Fibroblast of skin of right quadriceps (primary cell): ENCODE measurements around the gene SLC1A3.

ENCODE experiments used
- DNase-seq: peaks from one replicate; pipeline ENCODE4 v3.0.0-alpha.2; 2013

The SLC1A3 gene

DNA sequence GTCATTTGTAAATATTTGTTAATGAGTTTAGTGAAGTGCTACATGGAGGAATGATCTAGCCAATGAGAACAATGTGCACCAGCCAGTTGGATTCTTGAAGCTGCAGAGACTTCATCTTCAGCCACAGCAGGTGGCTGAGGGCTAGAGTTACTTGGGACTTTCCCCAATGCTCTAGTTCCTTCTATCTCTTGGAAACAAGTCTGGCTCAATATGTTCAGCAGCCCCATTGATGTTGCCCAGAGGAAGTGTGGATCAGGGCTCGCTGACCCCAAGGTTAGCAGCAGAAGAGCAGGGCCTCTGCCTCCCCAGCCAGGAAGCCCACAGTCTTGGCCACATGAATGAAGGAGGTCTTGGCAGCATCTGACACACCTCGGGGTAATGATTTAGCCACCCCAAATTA lies 117.5 kb downstream of the SLC1A3 start:
- DNase-seq = no peak

DNA sequence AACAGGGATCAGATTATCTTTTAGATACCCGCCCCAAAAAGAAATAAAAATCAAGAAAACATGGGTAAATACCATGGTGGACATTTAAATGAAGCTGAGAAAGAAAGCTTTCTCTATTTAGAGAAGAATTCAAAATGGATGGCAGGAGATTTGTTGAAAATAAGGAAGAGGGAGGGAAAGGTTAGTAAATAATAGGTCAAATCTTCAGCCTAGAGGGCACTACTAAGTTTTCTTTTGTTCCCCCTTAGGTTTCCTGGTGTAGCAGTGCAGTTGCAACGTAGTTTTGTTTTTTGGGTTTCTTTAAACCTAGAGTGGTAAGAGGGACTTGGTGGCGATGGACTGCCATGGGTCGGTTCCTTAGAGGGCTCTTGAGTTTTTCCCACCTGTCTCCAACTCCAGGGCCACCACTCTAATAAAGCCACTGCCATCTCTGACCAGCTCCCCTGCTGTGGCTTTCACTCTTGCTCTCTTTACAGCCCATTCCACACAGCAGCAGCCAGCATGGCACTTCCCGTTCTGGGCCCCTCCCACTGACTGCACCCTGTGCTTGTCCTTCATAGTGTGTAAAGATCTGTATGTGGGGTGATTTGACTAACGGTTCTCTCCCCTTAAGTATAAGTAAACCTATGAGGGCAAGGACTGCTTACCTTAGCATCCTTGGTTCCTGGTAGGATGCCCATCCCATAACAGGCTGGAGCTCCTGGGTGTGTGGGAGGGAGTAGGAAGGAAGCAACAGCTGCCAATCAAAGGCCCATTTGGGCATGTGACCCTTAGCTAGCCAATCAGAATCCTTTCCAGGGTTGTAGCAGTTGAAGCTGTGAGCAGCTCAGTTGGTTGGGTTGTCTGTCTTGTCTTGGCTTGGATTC lies 118.3 kb downstream of the SLC1A3 start:
- DNase-seq = no peak

DNA sequence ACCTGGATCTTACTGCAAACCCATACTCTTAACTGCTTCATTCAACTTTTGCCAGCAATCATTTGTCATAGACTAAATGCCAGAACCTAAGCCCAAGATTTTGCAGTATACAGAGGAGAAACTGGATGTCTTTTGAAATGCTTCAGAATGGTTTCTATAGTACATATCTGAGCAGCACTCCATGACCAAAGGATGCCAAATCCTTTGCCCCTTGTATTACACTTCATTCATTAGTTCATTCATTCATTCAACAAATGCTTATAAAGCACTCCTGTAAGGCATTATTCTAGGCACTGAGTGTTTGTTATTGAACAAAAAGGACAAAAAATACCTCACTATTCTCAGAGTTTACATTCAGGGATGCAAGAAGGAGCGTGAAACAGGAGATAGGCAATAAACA lies 119.9 kb downstream of the SLC1A3 start:
- DNase-seq = no peak

DNA sequence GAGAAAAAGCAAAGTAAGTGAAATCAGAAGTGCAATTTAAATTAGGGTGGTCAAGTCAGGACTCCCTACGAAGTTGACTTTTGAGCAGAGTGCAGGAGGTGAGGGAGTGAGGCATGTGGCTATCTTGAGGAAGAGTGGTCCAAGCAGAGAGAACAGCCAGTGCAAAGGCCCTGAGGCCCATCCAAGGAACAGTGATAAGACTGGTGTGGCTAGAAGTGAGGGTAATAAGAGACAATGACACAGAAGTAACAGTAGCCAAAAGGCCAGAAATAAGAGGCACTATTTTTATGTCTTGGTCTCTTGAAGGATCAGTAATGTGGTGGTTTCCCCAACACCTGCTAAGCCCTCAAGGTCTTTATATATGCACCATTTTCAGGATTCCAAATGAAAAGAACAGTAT lies 120.4 kb downstream of the SLC1A3 start:
- no peak for DNase-seq

DNA sequence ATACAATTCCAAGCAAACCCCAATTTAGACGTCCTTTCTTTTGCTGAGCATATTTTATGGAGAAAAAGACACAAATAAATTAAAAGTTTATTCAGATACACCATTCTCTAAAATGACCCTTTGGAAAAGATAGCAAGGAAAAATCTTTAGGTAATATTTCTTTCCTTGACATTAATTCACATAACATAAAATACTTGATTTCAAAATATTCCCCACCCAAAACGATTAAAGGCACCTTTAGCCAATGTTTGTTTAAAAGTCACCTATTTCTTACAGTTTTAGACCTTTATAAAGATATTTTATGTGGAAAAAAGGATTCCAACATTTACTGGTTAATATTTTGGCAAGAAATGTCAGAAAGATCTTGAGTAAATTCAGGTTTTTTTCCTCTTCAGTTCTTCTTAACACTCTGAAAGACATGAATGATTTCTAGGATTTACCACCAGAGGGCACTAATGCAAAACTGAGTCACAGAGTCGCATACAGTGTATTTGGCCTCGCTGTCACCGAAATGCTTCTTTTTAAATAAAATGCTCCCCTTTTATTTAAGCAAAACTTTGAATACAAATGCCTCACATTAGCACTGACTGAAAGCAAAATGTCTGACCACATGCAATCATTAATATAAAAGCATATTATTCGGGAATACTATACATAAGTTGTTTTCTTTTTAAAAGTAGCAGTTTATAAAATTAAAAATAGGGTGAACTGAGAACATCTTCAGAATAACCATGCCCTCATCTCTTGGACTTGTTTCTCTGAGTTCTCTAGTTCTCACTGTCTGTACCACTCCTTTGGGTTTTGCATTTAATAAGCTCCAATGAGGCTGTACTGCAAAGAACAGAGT lies 122.5 kb downstream of the SLC1A3 start:
- peak; percentile 61 for DNase-seq

DNA sequence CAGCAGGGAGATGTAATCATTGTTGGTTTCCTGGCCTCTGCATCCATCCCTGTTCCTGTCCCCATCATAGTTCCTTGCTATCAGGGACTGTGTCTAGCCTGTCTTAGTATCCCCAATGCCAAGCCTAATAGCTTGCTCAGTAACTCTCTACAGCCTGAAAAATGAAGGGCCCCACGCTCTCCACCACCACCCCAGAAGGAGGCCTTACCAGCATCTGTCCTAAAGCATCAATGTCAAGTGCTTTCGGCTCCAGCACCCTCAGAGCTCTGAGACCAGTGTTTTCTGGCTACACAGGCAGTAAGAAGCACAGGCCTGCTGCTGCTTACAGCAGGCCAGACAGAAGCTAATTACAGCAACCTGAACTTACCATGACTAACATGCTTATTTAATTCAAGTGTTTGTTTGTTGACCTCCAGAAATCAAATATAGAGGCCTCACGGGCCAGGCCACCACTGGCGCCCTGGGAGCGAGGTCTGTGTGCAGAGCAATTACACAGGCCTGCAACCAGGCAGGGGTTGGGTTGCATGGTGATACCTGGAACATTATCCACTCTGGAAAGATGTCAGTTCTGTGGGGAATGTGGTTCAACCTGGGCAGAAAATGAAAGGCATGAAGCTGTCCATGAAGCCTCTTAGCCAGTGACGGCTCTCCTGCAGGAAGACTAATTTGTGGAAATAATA lies 124.3 kb downstream of the SLC1A3 start:
- no peak for DNase-seq

DNA sequence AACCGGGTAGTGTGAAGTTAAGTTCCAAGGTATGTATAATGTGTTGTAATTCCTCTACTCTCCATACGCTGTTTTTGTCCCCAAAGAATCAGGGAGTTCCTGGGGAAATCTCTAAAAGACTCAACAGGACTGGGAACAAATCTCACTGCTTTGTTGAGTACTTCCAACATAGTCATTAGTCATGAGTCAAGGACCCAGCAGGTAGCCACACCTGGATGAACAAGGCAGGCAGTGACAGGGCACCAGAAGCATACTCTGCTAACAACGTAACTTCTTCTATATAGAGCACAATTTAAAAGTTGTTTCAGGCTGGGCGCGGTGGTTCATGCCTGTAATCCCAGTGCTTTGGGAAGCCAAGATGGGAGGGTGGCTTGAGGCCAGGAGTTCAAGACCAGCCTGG lies 126.8 kb downstream of the SLC1A3 start:
- no peak for DNase-seq

DNA sequence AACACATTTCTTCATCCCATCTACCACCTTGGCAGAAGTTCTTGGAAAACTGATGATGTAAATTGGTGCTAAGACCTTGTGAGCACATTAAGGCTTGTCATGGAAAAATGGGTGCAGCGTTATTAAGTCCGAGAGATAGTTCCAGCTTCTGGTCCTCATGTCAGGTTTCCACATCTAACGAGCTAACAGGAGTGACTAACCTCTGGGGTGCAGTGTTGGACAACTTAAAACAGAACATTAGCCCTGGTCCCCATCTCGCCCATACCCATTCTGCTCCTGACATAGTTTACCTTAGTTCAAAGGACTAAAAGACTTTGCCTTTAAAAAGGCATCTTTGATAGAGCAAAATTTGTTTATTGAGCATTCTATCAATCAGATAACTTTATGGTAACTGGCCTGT lies 128.0 kb downstream of the SLC1A3 start:
- peak; percentile 18 for DNase-seq

DNA sequence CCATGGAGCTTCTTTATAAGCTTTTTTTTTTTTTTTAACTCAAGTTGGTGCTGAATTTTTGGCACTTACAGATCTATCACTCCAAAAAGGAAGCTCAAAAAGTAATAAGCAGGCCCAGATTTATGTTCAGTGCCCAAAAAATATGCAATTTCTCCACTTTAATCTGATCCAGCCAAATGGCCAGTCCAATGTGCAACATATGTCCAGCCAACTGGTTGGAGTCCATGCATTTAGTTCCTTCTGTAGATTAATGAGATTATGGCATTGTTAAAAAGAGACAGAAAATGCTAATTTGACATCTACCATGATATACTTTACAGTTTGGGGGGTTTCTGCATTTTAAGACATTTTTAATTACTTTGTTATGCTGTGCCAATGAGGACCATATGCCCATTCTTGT lies 129.5 kb downstream of the SLC1A3 start:
- no peak for DNase-seq
